Measurements from ENCODE around the gene GPR63.

GPR63 gene

DNA sequence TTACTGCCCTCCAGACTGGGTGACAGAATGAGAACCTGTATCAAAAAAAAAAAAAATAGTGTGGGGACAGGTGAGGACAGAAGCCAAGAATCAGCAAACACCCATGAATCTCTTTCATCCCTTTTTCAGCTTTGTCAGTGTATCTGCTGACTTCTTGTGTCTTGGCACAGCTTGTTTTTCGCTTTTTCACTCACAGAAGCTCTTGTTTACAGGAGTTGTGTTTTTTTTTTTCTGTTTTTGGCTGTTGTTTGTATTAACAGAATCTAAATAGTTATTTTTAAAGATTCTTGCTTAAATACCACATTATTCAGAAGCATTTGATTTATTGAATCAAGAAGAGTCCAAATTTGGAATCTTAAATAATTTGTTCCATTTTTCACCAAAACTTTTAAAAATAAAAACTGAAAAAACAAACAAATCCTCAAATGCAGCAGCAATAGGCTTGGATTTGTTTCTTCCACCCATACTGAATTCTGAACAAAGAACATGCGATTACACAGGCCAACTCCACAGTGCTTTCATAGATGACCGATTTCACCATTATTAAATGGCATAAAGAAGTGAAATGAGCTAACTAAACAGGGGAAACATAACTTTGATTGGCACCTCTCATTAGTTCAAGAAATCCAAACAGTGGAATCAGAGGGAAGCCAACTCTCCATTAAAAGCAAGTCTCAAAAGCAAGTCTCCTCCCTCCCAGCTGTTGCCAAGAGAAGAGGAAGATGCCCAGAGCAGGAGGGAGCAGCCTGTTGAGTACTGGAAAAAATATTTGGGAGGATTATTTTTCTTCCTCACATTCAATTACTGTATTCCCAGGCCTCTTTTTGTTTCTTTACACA lies 27.2 kb upstream of the GPR63 start:
- TF ChIP-seq CTCF (IDR thresholded peaks at IDR 0.05; ENCODE audit: extremely low read depth, missing control alignments): no peak
- DNase-seq (ENCODE audit: low spot score): no peak

- no peak for DNase-seq (ENCODE audit: low spot score)
Measured at GRCh38 chr6:96862560-96862959, 25.3 kb upstream of the GPR63 start.

DNA sequence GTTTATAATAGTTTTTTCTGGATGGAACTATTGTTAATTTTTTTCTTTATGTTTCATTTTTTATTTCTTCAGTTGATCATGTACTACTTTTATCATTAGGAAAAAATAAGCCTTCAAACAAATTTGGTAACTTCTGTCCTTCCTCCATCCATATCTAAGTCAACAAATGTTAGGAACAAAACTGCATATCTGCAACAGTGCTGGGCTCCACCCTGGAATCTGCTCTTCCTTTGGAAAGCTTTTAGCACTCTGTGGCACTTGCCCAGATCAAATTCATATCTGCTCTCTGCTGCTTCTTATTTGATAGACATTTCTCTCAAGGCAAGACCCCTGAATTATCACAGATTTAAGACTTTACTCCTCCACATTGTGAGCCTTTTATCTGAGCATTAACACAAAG lies 24.3 kb upstream of the GPR63 start:
- DNase-seq (ENCODE audit: low spot score): no peak
- no peak for TF ChIP-seq CTCF (IDR thresholded peaks at IDR 0.05; ENCODE audit: extremely low read depth, missing control alignments)

More at GRCh38 chr6:96862560-96862959, 25.3 kb upstream of the GPR63 start:
- TF ChIP-seq CTCF (IDR thresholded peaks at IDR 0.05; ENCODE audit: extremely low read depth, missing control alignments): no peak

GRCh38 chr6:96856856-96857255 lies 19.6 kb upstream of the GPR63 start:
- no peak for TF ChIP-seq CTCF (IDR thresholded peaks at IDR 0.05; ENCODE audit: extremely low read depth, missing control alignments)
- DNase-seq (ENCODE audit: low spot score): no peak

DNA sequence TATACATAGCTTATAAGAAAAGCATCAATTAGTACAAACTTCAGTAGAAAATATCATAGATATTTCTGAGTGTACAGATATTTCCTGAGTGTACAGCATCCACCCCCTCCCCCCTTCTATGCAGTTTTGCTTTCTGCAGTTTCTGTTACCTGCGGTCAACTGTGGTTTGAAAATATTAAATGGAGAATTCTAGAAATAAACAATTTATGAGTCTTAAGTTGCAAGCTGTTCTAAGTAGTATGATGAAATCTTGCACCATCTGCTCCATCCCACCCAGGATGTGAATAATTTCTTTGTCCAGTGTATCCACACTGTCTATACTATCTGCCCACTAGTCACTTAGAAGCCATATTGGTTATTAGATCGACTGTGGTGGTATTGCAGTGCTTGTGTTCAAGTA lies 15.8 kb upstream of the GPR63 start:
- DNase-seq (ENCODE audit: low spot score): no peak
- TF ChIP-seq CTCF (IDR thresholded peaks at IDR 0.05; ENCODE audit: extremely low read depth, missing control alignments): no peak

DNA sequence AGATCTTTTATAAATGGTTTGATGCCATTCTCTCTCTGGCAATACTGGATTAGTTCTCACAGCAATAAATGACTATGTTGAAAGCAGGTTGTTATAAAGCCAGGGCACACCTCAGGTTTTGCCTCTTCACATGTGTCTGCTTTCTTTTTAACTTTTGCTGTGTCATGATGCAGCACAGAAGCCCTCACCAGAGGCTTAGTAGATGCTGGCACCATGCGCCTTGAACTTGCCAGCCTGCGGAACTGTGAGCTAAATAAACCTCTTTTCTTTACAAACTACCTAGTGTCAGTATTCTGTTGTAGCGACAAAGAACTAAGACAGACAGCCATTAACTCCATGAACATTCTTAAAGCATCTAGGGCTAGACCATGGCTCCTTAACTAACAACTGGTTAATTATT lies 15.3 kb upstream of the GPR63 start:
- TF ChIP-seq CTCF (IDR thresholded peaks at IDR 0.05; ENCODE audit: extremely low read depth, missing control alignments): no peak
- DNase-seq (ENCODE audit: low spot score): no peak

DNA sequence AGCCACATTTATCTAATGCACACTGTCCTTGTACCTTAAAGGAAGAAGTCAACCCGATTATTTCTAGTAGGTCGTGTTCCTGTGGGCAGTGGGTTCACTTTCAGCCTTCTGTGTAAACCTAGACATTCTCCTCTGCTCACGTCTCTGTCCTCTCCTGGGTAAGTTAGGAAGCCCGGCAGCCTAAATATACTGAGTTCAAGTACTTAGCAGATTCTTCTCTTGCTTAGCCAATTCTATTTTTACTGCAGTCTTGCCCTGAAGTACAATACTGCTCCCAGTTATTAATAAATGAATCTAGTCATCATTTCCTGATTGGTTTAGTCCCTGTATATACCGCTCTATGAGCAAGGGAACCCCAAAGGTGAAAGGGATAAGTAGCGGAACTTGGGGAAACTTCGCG lies 14.6 kb upstream of the GPR63 start:
- no peak for DNase-seq (ENCODE audit: low spot score)
- TF ChIP-seq CTCF (IDR thresholded peaks at IDR 0.05; ENCODE audit: extremely low read depth, missing control alignments): no peak
